GM20431 (cell line): ENCODE data around the gene CEP170B.
"Not testable (repeated sequence)": the region's sequence is repeated elsewhere in the genome, so short reads cannot be mapped to it uniquely, and the experiment has no call there.

Source experiments
- in situ Hi-C: fragments of 300-500 bp; cut with MseI, MboI; formaldehyde crosslinking; loops from one replicate; pipeline ENCODE4 v1.15.0; 2020; ENCODE audit warnings: low sequenced_read_pairs; ENCODE audit not compliant: unreplicated experiment

Gene CEP170B

GRCh38 chr14:104887623-104888488, 22.8 kb downstream of the CEP170B start:
- in situ Hi-C loops: no loop called here

- in situ Hi-C loops: no loop called here
These were observed 23.7 kb downstream of the CEP170B start for GRCh38 chr14:104888489-104889374.

GRCh38 chr14:104889375-104889757, 24.3 kb downstream of the CEP170B start:
- in situ Hi-C loops: no loop called here

DNA sequence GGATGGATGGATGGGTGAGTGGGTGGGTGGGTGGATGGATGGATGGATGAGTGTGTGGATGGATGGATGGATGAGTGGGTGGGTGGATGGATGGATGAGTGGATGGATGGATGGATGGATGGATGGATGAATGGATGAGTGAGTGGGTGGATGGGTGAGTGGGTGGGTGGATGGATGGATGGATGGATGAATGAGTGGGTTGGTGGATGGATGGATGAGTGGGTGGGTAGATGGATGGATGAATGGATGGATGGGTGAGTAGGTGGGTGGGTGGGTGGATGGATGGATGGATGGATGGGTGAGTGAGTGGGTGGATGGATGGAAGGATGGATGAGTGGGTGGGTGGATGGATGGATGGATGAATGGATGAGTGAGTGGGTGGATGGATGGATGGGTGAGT, 25.2 kb downstream of the CEP170B start:
- in situ Hi-C loops: not testable (repeated sequence)

DNA sequence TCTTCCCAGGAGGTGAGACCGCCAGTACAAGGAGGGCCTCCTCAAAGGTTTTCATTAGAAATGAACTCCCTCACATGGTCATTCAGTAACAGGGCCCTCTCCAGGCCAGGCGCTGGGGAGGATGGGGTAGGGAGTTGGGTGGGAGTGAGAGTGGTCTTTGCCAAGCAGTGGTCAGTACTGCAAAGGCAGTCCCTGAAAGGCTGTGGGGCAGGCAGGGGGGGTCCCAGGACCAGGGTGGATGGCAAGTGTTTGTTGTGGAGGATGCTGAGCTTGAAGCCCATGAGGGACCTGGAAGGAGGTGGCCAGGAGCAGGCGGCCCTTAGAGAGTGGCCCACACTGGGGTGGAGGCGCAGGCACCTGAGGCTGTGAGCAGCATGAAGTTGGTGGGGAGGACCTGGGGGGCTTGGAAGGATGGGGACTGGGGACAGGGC, 26.1 kb downstream of the CEP170B start:
- in situ Hi-C loops: no loop called here

DNA sequence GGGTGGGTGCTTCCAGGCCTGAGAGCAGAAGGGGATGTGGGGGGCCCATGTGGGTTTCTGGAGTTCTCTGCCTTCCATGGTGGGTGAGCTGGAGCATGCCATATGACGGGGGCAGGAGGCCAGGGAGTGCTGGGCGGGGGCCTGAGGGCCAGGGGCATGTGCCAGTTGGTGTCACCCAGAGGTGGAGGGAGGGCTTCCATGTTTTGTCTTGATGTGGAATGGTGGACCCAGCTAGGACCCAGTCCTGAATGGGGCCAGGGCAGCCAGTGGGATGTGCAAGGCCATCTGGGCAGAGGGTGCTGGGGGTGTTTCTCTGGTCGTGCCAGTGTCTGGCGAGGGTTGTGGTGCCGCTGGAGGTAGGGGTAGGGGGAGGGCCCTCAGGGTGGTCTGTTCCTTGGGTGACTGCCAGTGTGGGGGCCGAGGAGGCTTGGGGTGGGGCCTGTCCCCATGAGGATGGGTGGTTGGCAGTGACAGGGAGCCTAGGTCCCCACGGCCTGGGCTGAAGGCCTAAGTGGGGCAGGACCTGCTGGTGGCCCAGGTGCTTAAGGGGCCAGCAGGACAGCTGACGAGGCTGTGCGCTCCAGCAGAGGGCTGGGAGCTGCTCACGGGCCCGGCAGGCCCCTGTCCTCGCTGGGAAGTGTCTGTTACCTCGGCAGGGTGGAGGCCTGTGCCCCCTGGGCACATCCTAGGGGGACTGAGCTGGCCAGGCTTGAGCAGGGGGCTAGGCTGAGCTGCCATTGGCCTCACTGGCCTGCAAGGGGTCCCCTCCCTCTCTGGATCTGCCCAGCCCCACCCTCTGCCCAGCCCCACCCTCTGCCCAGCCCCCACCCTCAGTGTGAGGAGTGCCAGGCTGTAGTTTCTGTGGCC, 26.8 kb downstream of the CEP170B start:
- in situ Hi-C loops: no loop called here

GRCh38 chr14:104892531-104893434, 27.7 kb downstream of the CEP170B start:
- in situ Hi-C loops: no loop called here

GRCh38 chr14:104893435-104894207, 28.6 kb downstream of the CEP170B start:
- in situ Hi-C loops: no loop called here

GRCh38 chr14:104894331-104895206, 29.5 kb downstream of the CEP170B start:
- in situ Hi-C loops: no loop called here

DNA sequence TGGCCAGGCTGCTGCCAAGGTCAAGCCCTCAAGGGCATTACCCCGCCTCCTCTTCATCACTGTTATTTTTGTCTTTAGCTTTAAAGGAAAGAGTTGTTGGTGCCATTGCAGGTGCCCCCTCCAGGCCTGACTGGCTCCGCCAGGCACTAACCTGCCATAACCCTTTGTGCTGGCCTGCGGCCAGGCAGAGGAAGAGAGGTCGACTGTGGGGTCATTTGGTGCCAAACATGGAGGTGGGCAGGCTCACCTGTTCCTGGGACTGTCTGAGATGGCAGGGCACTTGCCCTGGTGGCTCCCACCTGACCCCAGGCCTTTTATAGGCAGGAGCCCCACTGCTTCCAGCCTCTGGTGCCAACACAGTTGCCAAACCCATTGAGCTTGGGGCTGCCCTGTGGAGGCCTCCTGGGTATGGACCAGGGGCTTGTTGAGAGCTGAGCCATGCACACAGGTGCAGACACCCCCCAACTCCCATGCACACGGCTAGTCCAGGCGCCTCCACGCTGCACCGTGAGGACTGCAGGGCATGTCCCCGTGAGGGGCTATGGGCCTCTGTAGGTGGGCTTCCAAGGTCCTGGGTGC, 30.2 kb downstream of the CEP170B start:
- in situ Hi-C loops: no loop called here

GRCh38 chr14:104895786-104896661, 31.0 kb downstream of the CEP170B start:
- in situ Hi-C loops: no loop called here

- in situ Hi-C loops: no loop called here
These were observed 32.5 kb downstream of the CEP170B start for GRCh38 chr14:104897330-104898194.

DNA sequence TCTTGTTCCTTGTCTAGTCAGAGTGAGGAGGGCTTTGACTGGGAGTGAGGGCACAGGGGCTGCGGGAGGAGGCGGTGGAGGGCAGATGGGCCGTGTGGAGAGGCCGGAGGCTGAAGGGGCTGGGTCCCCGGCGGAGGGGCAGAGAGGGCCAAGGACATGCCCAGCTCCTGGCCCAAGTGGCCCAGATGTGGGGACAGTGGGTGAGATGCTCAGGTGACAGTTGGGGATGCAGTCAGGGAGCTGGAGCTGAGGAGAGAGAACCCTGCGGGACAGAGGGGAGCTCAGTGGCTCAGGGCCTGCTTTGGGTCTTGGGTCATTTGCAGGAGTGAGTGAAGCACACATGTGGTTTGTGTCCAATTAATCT, 33.1 kb downstream of the CEP170B start:
- in situ Hi-C loops: no loop called here

GRCh38 chr14:104898870-104899510, 33.9 kb downstream of the CEP170B start:
- in situ Hi-C loops: no loop called here

DNA sequence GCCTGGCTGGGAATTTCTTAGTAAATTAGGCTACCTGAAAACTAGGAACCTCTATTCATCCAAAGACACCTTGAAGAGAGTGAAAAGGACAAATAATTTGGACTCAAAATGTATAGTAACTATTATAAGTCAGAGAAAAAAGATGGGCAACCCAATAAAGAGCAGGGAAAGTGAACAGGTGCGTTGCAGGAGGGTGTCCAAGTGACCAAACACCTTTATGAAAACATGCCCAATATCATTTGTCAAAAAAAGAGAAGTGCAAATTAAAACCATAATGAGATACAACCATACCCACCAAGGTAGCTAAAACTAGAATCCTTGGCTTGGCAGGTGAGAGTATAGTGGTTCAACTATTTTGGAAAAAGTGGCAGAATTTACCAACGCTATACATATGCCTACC, 34.7 kb downstream of the CEP170B start:
- in situ Hi-C loops: no loop called here
